HT1080 (cell line): ENCODE results near the gene ABI2. TPM values are rescaled to one million over a fixed set of nuclear protein-coding genes. Genes with fewer than 3 reads are reported as not detected.
A peak's percentile ranks its signal among the peaks of the same experiment; 100 is the strongest.

ENCODE experiments used
- DNase-seq: peaks from one replicate; pipeline ENCODE4 v3.0.0-alpha.2; 2015; ENCODE audit warnings: low read depth
- total RNA-seq: library from RNA; depleted of rRNA; stranded (reverse); fragments of >200 nt; shearing (Covaris generic); gene quantifications from 2 replicates; pipeline ENCODE4 v1.2.3, GENCODE V29; 2014; rRNA removed

Gene ABI2
- total RNA-seq, 1 experiment from 2014 or later: 41.0 TPM

- no peak for DNase-seq
Measured at GRCh38 chr2:203471323-203471722, 143.1 kb downstream of the ABI2 start.

DNA sequence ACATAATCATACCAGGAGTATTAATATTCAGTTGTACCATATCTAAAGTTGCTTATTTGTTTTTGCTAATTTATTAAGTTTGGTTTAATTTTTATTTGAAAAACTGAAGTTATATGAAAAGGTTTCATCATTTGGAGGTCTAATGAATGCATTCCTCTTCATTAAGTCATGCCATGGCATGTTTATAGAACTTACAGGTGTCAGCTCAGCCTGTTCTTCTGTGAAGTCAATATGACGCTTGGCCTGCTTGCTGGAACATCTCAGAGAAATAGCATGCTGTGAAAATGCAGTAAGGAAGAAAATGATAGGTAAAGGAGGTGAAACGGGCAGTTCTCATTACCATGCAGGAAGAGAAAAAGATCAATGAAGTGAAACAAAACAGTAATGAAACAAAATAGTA is 148.7 kb downstream of the ABI2 start:
- DNase-seq: no peak

GRCh38 chr2:203480623-203481022 is 152.4 kb downstream of the ABI2 start:
- no peak for DNase-seq

GRCh38 chr2:203484266-203485112 is 156.3 kb downstream of the ABI2 start:
- DNase-seq: peak; percentile 54

DNA sequence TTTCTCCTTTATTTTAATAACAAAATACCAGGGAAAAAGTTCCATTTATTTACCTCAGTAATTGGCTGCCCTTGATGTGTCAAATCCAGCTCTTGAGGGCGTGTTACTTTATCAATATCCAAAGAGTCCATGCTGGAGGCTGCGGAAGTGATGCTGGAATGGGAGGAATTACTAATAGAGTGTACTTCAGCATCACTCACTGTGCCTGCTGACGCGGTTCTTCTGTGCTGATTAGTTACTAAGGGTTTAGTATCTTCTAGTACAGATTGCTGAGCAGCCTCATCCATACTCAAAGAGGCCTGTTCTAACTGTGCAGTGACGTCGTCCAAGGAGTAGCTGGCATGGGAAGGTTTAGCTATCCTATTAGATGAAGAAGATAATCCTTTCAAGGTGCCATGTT is 161.3 kb downstream of the ABI2 start:
- DNase-seq: no peak

GRCh38 chr2:203490391-203490790 is 162.2 kb downstream of the ABI2 start:
- no peak for DNase-seq

GRCh38 chr2:203492965-203493364 is 164.8 kb downstream of the ABI2 start:
- DNase-seq: no peak

Other genes starting within 250 kb of the ABI2 start
- 9.9 and 10.8 TPM in 2 replicates for gene CYP20A1, start 89.4 kb upstream of the ABI2 start, total RNA-seq
- 7.7 and 22.8 TPM in 2 replicates for gene RAPH1, start 206.9 kb downstream of the ABI2 start, total RNA-seq